Neutrophil (primary cell): Measurements from ENCODE around the gene ANKIB1.

Experiments used
- H3K27ac ChIP-seq: fragments of 200-600 bp; sonication (generic); 2 replicates; pipeline ENCODE4 v1.5.1; 2016; ENCODE audit warnings: mild to moderate bottlenecking, moderate library complexity
- H3K27me3 ChIP-seq: fragments of 200-600 bp; sonication (generic); 2 replicates; pipeline ENCODE4 v1.6.0; 2016; ENCODE audit warnings: mild to moderate bottlenecking
- H3K36me3 ChIP-seq: fragments of 200-600 bp; sonication (generic); 2 replicates; pipeline ENCODE4 v1.5.1; 2017
- H3K4me1 ChIP-seq, 2 experiments: fragments of 200-600 bp in 1 of 2; sonication (generic) in 1 of 2; 1 replicate in 1 of 2; 2 replicates in 1 of 2; pipeline versions ENCODE4 v1.5.1 to v1.6.1; 2013 to 2016; ENCODE audit warnings: low read depth in 1 of 2, low read length in 1 of 2, mild to moderate bottlenecking in 1 of 2, moderate library complexity in 1 of 2; ENCODE audit not compliant: control insufficient read depth in 1 of 2, insufficient read depth in 1 of 2
- H3K4me3 ChIP-seq, 2 experiments: fragments of 200-600 bp in 1 of 2; sonication (generic) in 1 of 2; 1 replicate in 1 of 2; 2 replicates in 1 of 2; pipeline ENCODE4 v1.5.1; 2013 to 2016; ENCODE audit warnings: low read depth in 1 of 2, low read length in 1 of 2, mild to moderate bottlenecking in 1 of 2, moderate library complexity in 1 of 2
- H3K9me3 ChIP-seq: fragments of 200-600 bp; sonication (generic); 2 replicates; pipeline ENCODE4 v1.5.1; 2016
- CTCF ChIP-seq: fragments of 200-600 bp; sonication (generic); IDR thresholded peaks from 2 replicates; pipeline ENCODE4 v1.5.1; 2016; ENCODE audit warnings: antibody characterized with exemption

ANKIB1 gene

GRCh38 chr7:92226981-92227380 is 18.8 kb upstream of the ANKIB1 start:
- no peak for TF ChIP-seq CTCF
- no peak overlapping the region for H3K4me3 ChIP-seq
- peaks cover 78% of the 10 kb centered on the region for H3K36me3 ChIP-seq

DNA sequence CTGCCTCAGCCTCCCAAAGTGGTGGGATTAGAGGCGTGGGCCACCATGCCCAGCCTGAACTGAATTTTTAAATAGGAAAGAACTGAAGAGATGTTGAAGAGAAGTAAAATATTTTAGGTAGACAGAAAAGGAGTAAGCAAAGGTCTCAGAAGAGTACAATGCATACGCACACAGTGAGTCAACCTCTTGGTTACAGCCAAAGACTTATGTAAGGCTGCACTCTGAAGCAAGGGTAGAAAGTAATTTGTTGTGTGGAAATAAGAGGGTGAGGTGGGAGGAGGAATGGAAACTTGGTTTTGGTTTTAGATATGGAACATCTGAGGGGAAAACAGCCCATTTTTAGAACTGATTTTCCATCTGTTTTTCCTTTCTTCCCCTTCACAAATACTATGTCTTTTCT is 17.7 kb upstream of the ANKIB1 start:
- Histone ChIP-seq H3K36me3 (peaks cover 76% of the 10 kb centered on the region), H3K9me3 (no peaks in the 10 kb centered on the region), H3K4me3 (no peak overlapping the region), H3K27ac (no peak overlapping the region), H3K27me3 (no peaks in the 10 kb centered on the region), H3K4me1 (no peaks in the 10 kb centered on the region)
- TF ChIP-seq CTCF, result no peak

More at GRCh38 chr7:92226981-92227380, 18.8 kb upstream of the ANKIB1 start:
- H3K27ac ChIP-seq, result no peak overlapping the region
- H3K27me3 ChIP-seq, result no peaks in the 10 kb centered on the region
- H3K9me3 ChIP-seq, result no peaks in the 10 kb centered on the region
- H3K4me1 ChIP-seq, result no peaks in the 10 kb centered on the region

- Histone ChIP-seq H3K9me3 (no peaks in the 10 kb centered on the region), H3K36me3 (peaks cover 78% of the 10 kb centered on the region), H3K4me1 (no peaks in the 10 kb centered on the region), H3K4me3 (no peak overlapping the region), H3K27me3 (no peaks in the 10 kb centered on the region), H3K27ac (no peak overlapping the region)
- TF ChIP-seq CTCF, result no peak
These were observed 17.0 kb upstream of the ANKIB1 start for GRCh38 chr7:92228742-92229141.

DNA sequence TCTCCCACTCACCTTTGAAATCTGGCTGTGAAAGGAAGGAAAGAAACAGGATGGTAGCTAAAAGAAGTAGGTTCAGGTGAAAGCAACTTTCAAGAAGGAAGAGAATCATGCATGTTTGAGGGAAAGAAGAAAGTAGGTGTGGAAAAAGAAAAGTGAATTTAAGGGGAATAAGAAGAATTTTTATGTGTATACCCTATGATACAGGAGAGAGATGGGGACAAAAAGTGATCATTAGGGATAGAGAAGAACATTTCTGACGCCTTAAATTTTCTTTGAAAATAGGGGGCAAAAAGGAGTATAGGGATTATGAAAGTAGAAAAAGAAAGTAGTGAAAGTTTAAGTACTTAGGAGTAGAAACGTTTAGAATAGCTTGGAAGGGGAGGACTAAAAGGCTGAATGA is 15.2 kb upstream of the ANKIB1 start:
- no peak for TF ChIP-seq CTCF
- Histone ChIP-seq H3K36me3 (peaks cover 77% of the 10 kb centered on the region), H3K4me1 (no peaks in the 10 kb centered on the region), H3K9me3 (no peaks in the 10 kb centered on the region), H3K27ac (no peak overlapping the region), H3K27me3 (no peaks in the 10 kb centered on the region), H3K4me3 (no peak overlapping the region)

DNA sequence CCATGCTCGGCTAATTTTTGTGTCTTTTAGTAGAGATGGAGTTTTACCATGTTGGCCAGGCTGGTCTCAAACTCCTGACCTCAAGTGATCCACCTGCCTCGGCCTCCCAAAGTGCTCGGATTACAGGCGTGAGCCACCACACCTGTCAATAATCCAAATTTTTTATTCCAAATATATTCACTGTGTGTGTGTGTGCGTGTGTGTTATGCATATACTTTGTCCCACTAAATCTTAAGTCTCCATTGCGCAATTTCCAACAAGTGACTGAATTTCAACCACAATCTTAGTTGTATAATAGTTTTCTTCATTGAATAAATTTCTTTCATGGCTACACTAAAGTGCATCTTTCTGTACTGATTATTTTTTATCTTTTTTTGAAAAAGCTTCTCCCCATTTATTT is 2.8 kb upstream of the ANKIB1 start:
- Histone ChIP-seq H3K36me3 (peaks cover 34% of the 10 kb centered on the region), H3K27me3 (peaks cover 6% of the 10 kb centered on the region), H3K27ac (no peak overlapping the region), H3K9me3 (no peaks in the 10 kb centered on the region), H3K4me3 (no peak overlapping the region), H3K4me1 (peaks cover 24 to 27% of the 10 kb centered on the region in 2 experiments)
- no peak for TF ChIP-seq CTCF
